Panc1 (cell line): Measurements from ENCODE around the gene TMEM98. TPM values are rescaled to one million over a fixed set of nuclear protein-coding genes. Genes with fewer than 3 reads are reported as not detected.
"Not testable (repeated sequence)": the region's sequence is repeated elsewhere in the genome, so short reads cannot be mapped to it uniquely, and the experiment has no call there.

ENCODE experiments used
- ATAC-seq: fragments of 200-7000 bp; cut with Tn5 transposase; 2 replicates; pipeline ENCODE4 v1.9.1; 2020; ENCODE audit warnings: mild to moderate bottlenecking, moderate library complexity
- BruUV-seq: library from RNA; stranded (reverse); fragments of 400-500 nt; replicated peaks from 2 replicates; lab custom pipeline; 2021; lab: Mats Ljungman, UMichigan
- CTCF ChIA-PET: fragments of 300-600 bp; sonication (Branson Sonifier 250); formaldehyde crosslinking; loops from one replicate; lab custom pipeline; 2022; ENCODE audit warnings: antibody characterized with exemption; lab: Charles Lee
- POLR2A ChIA-PET: fragments of 300-600 bp; sonication (Branson Sonifier 250); formaldehyde crosslinking; loops from one replicate; lab custom pipeline; 2022; ENCODE audit warnings: antibody characterized with exemption; lab: Charles Lee
- DNase-seq: peaks from one replicate; pipeline ENCODE4 v3.0.0-alpha.2; 2010; ENCODE audit warnings: low read depth, low spot score
- H3K27ac ChIP-seq: 2 replicates; pipeline ENCODE4 v1.5.1; 2011; ENCODE audit warnings: mild to moderate bottlenecking, low read length, inconsistent platforms
- H3K27me3 ChIP-seq: fragments of 200-500 bp; sonication (Bioruptor generic); 2 replicates; pipeline ENCODE4 v1.6.0; 2014; ENCODE audit warnings: low read length, inconsistent platforms; ENCODE audit not compliant: control insufficient read depth, insufficient read depth
- H3K36me3 ChIP-seq: fragments of 200-500 bp; sonication (Bioruptor generic); 2 replicates; pipeline ENCODE4 v1.5.1; 2014; ENCODE audit warnings: inconsistent platforms, mild to moderate bottlenecking, low read length, moderate library complexity; ENCODE audit not compliant: control insufficient read depth, insufficient read depth
- H3K4me1 ChIP-seq: 2 replicates; pipeline ENCODE4 v1.5.1; 2011; ENCODE audit warnings: inconsistent platforms, mild to moderate bottlenecking, low read length, moderate library complexity; ENCODE audit not compliant: control insufficient read depth, insufficient read depth
- H3K4me3 ChIP-seq, 2 experiments: 2 replicates each; pipeline ENCODE4 v1.5.1; 2011 to 2012; ENCODE audit warnings: low read depth in 2 of 2, low read length in 2 of 2, mild to moderate bottlenecking in 2 of 2, inconsistent platforms in 1 of 2, moderate library complexity in 1 of 2
- H3K9me3 ChIP-seq: fragments of 200-500 bp; sonication (Bioruptor generic); 2 replicates; pipeline ENCODE4 v1.5.1; 2014; ENCODE audit warnings: low read depth, mild to moderate bottlenecking, inconsistent platforms, low read length, moderate library complexity; ENCODE audit not compliant: control insufficient read depth, insufficient read depth
- CTCF ChIP-seq: fragments of 450-650 bp; IDR thresholded peaks from 2 replicates; pipeline ENCODE4 v1.5.1; 2017; ENCODE audit warnings: mild to moderate bottlenecking
- POLR2AphosphoS5 ChIP-seq: IDR thresholded peaks from 2 replicates; pipeline ENCODE4 v1.6.1; 2012; ENCODE audit warnings: mild to moderate bottlenecking, low read depth, low read length, moderate library complexity
- REST ChIP-seq, 2 experiments: IDR thresholded peaks; 2 replicates each; pipeline ENCODE4 v1.6.1; 2011 to 2012; ENCODE audit warnings: low read depth in 2 of 2, control low read depth in 1 of 2, low read length in 1 of 2, mild to moderate bottlenecking in 1 of 2, moderate library complexity in 1 of 2; ENCODE audit not compliant: insufficient read depth in 1 of 2
- SIN3A ChIP-seq: IDR thresholded peaks from 2 replicates; pipeline ENCODE4 v1.6.1; 2012; ENCODE audit warnings: low read depth, mild to moderate bottlenecking, low read length, moderate library complexity, borderline replicate concordance; ENCODE audit not compliant: insufficient read depth
- TCF7L2 ChIP-seq: IDR thresholded peaks from 2 replicates; pipeline ENCODE4 v1.6.1; 2011; ENCODE audit warnings: mild to moderate bottlenecking, low read depth, low read length, inconsistent platforms
- in situ Hi-C: cut with HindIII; loops from 2 replicates; pipeline ENCODE4 v1.10.0; 2016; ENCODE audit warnings: low sequenced_read_pairs, low pct_unique_long_range_greater_than_20kb
- intact Hi-C: fragments of 100-400 bp; cut with micrococcal nuclease; formaldehyde crosslinking; loops from one replicate; pipeline ENCODE4 v1.10.0; 2022; ENCODE audit not compliant: unreplicated experiment
- total RNA-seq: library from RNA; stranded (reverse); gene quantifications from one replicate; pipeline ENCODE4 v1.2.1, GENCODE V29; 2021; ENCODE audit not compliant: unreplicated experiment

TMEM98 gene
- total RNA-seq, 1 experiment from 2014 or later: 2.2 TPM

- DNase-seq: no peak
- in situ Hi-C loops (no loop called here), intact Hi-C loops (no loop called here)
- no TSS peak for BruUV-seq
- no peaks in the 10 kb centered on the region for H3K9me3 ChIP-seq
- no peaks in the 10 kb centered on the region for H3K4me1 ChIP-seq
- TF ChIP-seq SIN3A (no peak), TCF7L2 (no peak), REST (IDR thresholded peaks at IDR 0.05; ENCODE audit: insufficient read depth in 1 of 2, low read depth in 2 of 2, low read length in 1 of 2) (no peak), POLR2AphosphoS5 (no peak), CTCF (no peak)
- no peak overlapping the region for H3K4me3 ChIP-seq
- POLR2A ChIA-PET: no interaction called here
- H3K27me3 ChIP-seq: no peaks in the 10 kb centered on the region
- no peak overlapping the region for H3K27ac ChIP-seq
- no peaks in the 10 kb centered on the region for H3K36me3 ChIP-seq
- CTCF ChIA-PET: no interaction called here
- ATAC-seq: no peak
Observed at GRCh38 chr17:32964541-32964940, 36.6 kb downstream of the TMEM98 start.

- in situ Hi-C loops, BruUV-seq, CTCF ChIA-PET, H3K4me1 ChIP-seq, H3K36me3 ChIP-seq, H3K27ac ChIP-seq, H3K4me3 ChIP-seq, intact Hi-C loops, ATAC-seq, H3K27me3 ChIP-seq, POLR2A ChIA-PET, H3K9me3 ChIP-seq, DNase-seq: not testable (repeated sequence)
Observed at GRCh38 chr17:32969231-32969630, 41.3 kb downstream of the TMEM98 start.

GRCh38 chr17:32970281-32970680 lies 42.3 kb downstream of the TMEM98 start:
- intact Hi-C loops: loop anchor here (1.0 kb wide), 1 partner anchor 12 kb away; no protein-coding TSS in a partner anchor
- no peaks in the 10 kb centered on the region for H3K27me3 ChIP-seq
- ChIA-PET CTCF (no interaction called here), POLR2A (no interaction called here)
- in situ Hi-C loops: no loop called here
- BruUV-seq: no TSS peak
- DNase-seq (no peak), ATAC-seq (no peak)
- no peaks in the 10 kb centered on the region for H3K9me3 ChIP-seq
- TF ChIP-seq CTCF (no peak), TCF7L2 (no peak), REST (IDR thresholded peaks at IDR 0.05; ENCODE audit: insufficient read depth in 1 of 2, low read depth in 2 of 2, low read length in 1 of 2) (no peak), SIN3A (no peak)
- H3K36me3 ChIP-seq: no peaks in the 10 kb centered on the region
- H3K4me1 ChIP-seq: no peaks in the 10 kb centered on the region
- no peak overlapping the region for H3K27ac ChIP-seq
- H3K4me3 ChIP-seq: no peak overlapping the region
